ENCODE measurements around the gene MAN1C1.

- TF ChIP-seq CREB1 (IDR thresholded peaks at IDR 0.05; ENCODE audit: low read depth) (no peak), FOXM1 (IDR thresholded peaks at IDR 0.05; ENCODE audit: borderline replicate concordance, low read depth) (no peak), EP300 (IDR thresholded peaks at IDR 0.05; ENCODE audit: borderline replicate concordance) (no peak), REST (IDR thresholded peaks at IDR 0.05; ENCODE audit: low read depth) (no peak), TCF12 (IDR thresholded peaks at IDR 0.05; ENCODE audit: low read depth) (no peak), MAX (IDR thresholded peaks at IDR 0.05) (no peak), EGR1 (IDR thresholded peaks at IDR 0.05) (no peak), YY1 (IDR thresholded peaks at IDR 0.05; ENCODE audit: low read depth) (no peak), RAD21 (IDR thresholded peaks at IDR 0.05; ENCODE audit: low read depth) (no peak)
Measured at GRCh38 chr1:25662061-25662460, 45.5 kb downstream of the MAN1C1 start.
